A549 (cell line): ENCODE results near the gene ITPRID2. TPM values are rescaled to one million over a fixed set of nuclear protein-coding genes. Genes with fewer than 3 reads are reported as not detected.

Source experiments
- ATAC-seq, 2 experiments: fragments of 200-7000 bp in 1 of 2; fragments of >200 bp in 1 of 2; cut with Nextera tagmentation in 1 of 2; cut with Tn5 transposase in 1 of 2; 3 replicates each; pipeline versions ENCODE4 v1.8.0 to v1.9.1; 2018 to 2020; ENCODE audit warnings: mild to moderate bottlenecking in 1 of 2, moderate library complexity in 1 of 2
- CTCF ChIA-PET: fragments of 300-600 bp; sonication (Branson Sonifier 250); formaldehyde crosslinking; extraction: SDS; loops from one replicate; lab custom pipeline; 2021; ENCODE audit warnings: antibody characterized with exemption, inconsistent platforms; lab: Yijun Ruan, JAX
- POLR2A ChIA-PET: fragments of 350-600 bp; formaldehyde crosslinking; extraction: SDS; loops from one replicate; lab custom pipeline; 2021; ENCODE audit warnings: antibody characterized with exemption, inconsistent platforms; lab: Yijun Ruan, JAX
- DNase-seq, 2 experiments: peaks; one replicate each; pipeline versions ENCODE4 v3.0.0 to v3.0.0-alpha.2; 2011 to 2016; ENCODE audit warnings: low read depth in 1 of 2, low spot score in 1 of 2
- FAIRE-seq: peaks from 2 replicates; lab custom pipeline; 2011; peaks lifted over from hg19 to GRCh38; lab: Jason Lieb, UNC
- H3K27ac ChIP-seq, 2 experiments: fragments of >200 bp; sonication (Bioruptor Twin); formaldehyde crosslinking; 3 replicates each; pipeline ENCODE4 v1.5.1; 2016 to 2017
- H3K4me1 ChIP-seq: fragments of >200 bp; sonication (Bioruptor Twin); formaldehyde crosslinking; 3 replicates; pipeline ENCODE4 v1.6.1; 2016
- H3K4me2 ChIP-seq: fragments of >200 bp; sonication (Bioruptor Twin); formaldehyde crosslinking; 3 replicates; pipeline ENCODE4 v1.6.1; 2016
- H3K4me3 ChIP-seq: fragments of >200 bp; sonication (Bioruptor Twin); formaldehyde crosslinking; 3 replicates; pipeline ENCODE4 v1.5.1; 2016
- H3K9me3 ChIP-seq: fragments of >200 bp; sonication (Bioruptor Twin); formaldehyde crosslinking; 3 replicates; pipeline ENCODE4 v1.6.1; 2016
- BCL3 ChIP-seq: fragments of >200 bp; sonication (Bioruptor Twin); formaldehyde crosslinking; IDR thresholded peaks from 3 replicates; pipeline ENCODE4 v1.6.1; 2016
- BHLHE40 ChIP-seq: IDR thresholded peaks from 2 replicates; pipeline ENCODE4 v1.6.1; 2012; ENCODE audit warnings: low read depth, low read length, inconsistent platforms
- CBX2 ChIP-seq: fragments of 200-600 bp; sonication (generic); IDR thresholded peaks from 2 replicates; pipeline ENCODE4 v1.6.1; 2016; ENCODE audit warnings: low read depth, mild to moderate bottlenecking, borderline replicate concordance
- CTCF ChIP-seq: fragments of >200 bp; sonication (Bioruptor Twin); formaldehyde crosslinking; IDR thresholded peaks from 3 replicates; pipeline ENCODE4 v1.5.1; 2016
- HOXB5 ChIP-seq: fragments of 250-450 bp; sonication (Bioruptor Pico); IDR thresholded peaks from 2 replicates; pipeline ENCODE4 v1.5.0; 2020; ENCODE audit warnings: mild to moderate bottlenecking, moderate library complexity
- MAFK ChIP-seq: fragments of 450-650 bp; IDR thresholded peaks from 2 replicates; pipeline ENCODE4 v1.6.1; 2014; ENCODE audit not compliant: partially characterized antibody
- MAZ ChIP-seq: fragments of 150-350 bp; IDR thresholded peaks from 2 replicates; pipeline ENCODE4 v1.6.1; 2014; ENCODE audit warnings: antibody characterized with exemption, low read depth, low read length, borderline replicate concordance
- NR3C1 ChIP-seq: fragments of >200 bp; sonication (Bioruptor Twin); formaldehyde crosslinking; IDR thresholded peaks from 3 replicates; pipeline ENCODE4 v1.6.1; 2017
- PHF8 ChIP-seq: fragments of 200-600 bp; sonication (generic); IDR thresholded peaks from 2 replicates; pipeline ENCODE4 v1.6.1; 2016; ENCODE audit warnings: low read depth, mild to moderate bottlenecking, antibody characterized with exemption, moderate library complexity, borderline replicate concordance
- POLR2A ChIP-seq: IDR thresholded peaks from 2 replicates; pipeline ENCODE4 v1.6.1; 2012; ENCODE audit warnings: mild to moderate bottlenecking, low read length
- POLR2AphosphoS2 ChIP-seq: conservative IDR thresholded peaks from 2 replicates; pipeline ENCODE4 v1.6.1; 2012; ENCODE audit warnings: low read length, improper control_type of control experiment, inconsistent platforms
- RAD21 ChIP-seq, 2 experiments: fragments of >200 bp in 1 of 2; sonication (Bioruptor Twin) in 1 of 2; formaldehyde crosslinking in 1 of 2; IDR thresholded peaks in 1 of 2; conservative IDR thresholded peaks in 1 of 2; 2 replicates in 1 of 2; 3 replicates in 1 of 2; pipeline ENCODE4 v1.6.1; 2012 to 2018; ENCODE audit warnings: inconsistent platforms in 1 of 2
- RCOR1 ChIP-seq: fragments of 150-350 bp; IDR thresholded peaks from 2 replicates; pipeline ENCODE4 v1.6.1; 2014; ENCODE audit warnings: antibody characterized with exemption, low read length, low read depth
- REST ChIP-seq: fragments of 200-600 bp; sonication (generic); IDR thresholded peaks from 2 replicates; pipeline ENCODE4 v1.6.1; 2016; ENCODE audit warnings: antibody characterized with exemption, mild to moderate bottlenecking, moderate library complexity
- SMC3 ChIP-seq: fragments of >200 bp; sonication (Bioruptor Twin); formaldehyde crosslinking; IDR thresholded peaks from 3 replicates; pipeline ENCODE4 v1.6.1; 2018; ENCODE audit warnings: inconsistent platforms
- USF2 ChIP-seq: fragments of 450-650 bp; IDR thresholded peaks from 2 replicates; pipeline ENCODE4 v1.6.1; 2014; ENCODE audit warnings: antibody characterized with exemption
- ZSCAN20 ChIP-seq: fragments of 250-450 bp; sonication (Bioruptor Pico); IDR thresholded peaks from 2 replicates; pipeline ENCODE4 v1.8.0; 2022; ENCODE audit warnings: mild to moderate bottlenecking, moderate library complexity
- whole genome bisulfite sequencing: methylation state at CpG from one replicate; pipeline ENCODE4 v1.1.6; 2017; ENCODE audit errors: missing lambda C conversion rate; 5-methylcytosine and 5-hydroxymethylcytosine counted together
- polyA plus RNA-seq, 4 experiments: library from polyadenylated mRNA; depleted of rRNA in 3 of 4; stranded (reverse); fragments of >200 nt; fragmentation: RNase III in 1 of 4; extraction: RNeasy Plus Mini Kit Qiagen cat#74134 plus additional on column Dnase treatment in 1 of 4; gene quantifications; 2 replicates in 3 of 4; 3 replicates in 1 of 4; pipeline ENCODE4 v1.2.3, GENCODE V29; 2011 to 2017

The ITPRID2 gene
- polyA plus RNA-seq, 2 of the 4 experiments (the other 2 are of a cell fraction) = 43.3 to 94.3 TPM

DNA sequence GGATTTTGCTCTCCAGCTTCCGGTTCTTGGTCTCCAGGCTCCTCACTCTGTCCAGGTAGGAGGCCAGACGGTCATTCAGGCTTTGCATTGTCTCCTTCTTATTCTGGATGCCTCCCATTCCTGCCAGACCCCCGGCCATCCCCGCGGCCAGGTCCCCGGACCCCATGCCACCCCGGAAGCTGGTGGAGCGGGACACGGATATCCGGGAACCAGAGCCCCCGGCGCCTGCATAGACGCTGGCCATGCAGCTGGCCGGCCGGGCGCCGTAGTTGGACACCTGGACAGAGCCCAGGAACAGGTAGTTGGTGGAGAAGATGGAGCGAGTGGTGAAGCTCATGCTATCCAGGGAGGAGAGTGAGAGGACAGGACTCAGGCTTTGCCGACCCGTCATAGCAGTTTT, 70.6 kb downstream of the ITPRID2 start:
- CTCF ChIA-PET = interaction anchor here (0.5 to 1.3 kb wide), 3 partner anchors 9 to 687 kb away, joined by 3 to 5 read pairs (median 3); no protein-coding TSS in a partner anchor
- Histone ChIP-seq H3K4me2 (no peak overlapping the region), H3K4me3 (no peak overlapping the region), H3K9me3 (no peaks in the 10 kb centered on the region), H3K4me1 (peaks cover 16% of the 10 kb centered on the region), H3K27ac (no peak overlapping the region)
- DNase-seq (no peak), ATAC-seq (no peak), FAIRE-seq (no peak)
- no peak for TF ChIP-seq BCL3
- POLR2A ChIA-PET = no interaction called here
- WGBS = 92% methylated on average over 19 of the region's 20 CpGs

DNA sequence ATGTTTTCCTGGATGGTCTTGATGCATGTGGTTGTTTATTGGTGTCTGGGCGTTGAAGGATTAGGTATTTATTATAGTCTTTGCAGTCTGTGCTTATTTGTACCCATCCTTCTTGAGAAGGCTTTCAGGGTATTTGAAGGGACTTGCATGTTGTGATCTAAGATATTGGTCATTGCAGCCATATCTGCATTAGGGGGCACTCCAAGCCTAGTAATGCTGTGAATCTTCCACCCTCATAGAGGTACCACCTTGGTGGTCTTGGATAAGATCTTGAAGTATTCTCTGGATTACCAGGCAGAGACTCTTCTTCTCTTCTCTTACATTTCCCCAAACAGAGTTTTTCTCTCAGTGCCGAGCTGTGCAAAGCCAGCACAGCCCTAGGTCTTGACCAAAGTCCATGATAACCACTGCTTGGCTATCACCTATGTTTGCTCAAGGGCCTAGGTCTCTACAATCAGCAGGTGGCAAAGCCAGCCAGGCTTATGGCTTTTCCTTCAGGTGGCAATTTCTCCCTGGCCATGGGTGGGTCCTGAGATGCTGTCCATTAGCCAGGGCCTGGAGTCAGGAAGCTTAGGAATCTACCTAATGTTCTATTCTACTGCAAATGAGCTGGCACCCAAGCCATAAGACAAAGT, 78.7 kb downstream of the ITPRID2 start:
- CTCF ChIA-PET = interaction anchor here (0.6 to 1.3 kb wide), 4 partner anchors 15 to 922 kb away, joined by 3 to 5 read pairs (median 3); no protein-coding TSS in a partner anchor
- 29% methylated on average over 2 of the region's 2 CpGs for WGBS
- TF ChIP-seq USF2 (no peak), CTCF (no peak), RAD21 (conservative IDR thresholded peaks at IDR 0.05 in 1 of 2, IDR thresholded peaks at IDR 0.05 in 1 of 2) (peak in 1 of 2 experiments; percentile 7; a peak in 1 of 5 replicates), BHLHE40 (no peak), POLR2A (no peak)

GRCh38 chr2:181971032-181971431, 79.5 kb downstream of the ITPRID2 start:
- Histone ChIP-seq H3K4me2 (no peak overlapping the region), H3K4me1 (no peaks in the 10 kb centered on the region), H3K27ac (no peak overlapping the region), H3K9me3 (no peaks in the 10 kb centered on the region), H3K4me3 (no peak overlapping the region)
- ATAC-seq (no peak), FAIRE-seq (no peak), DNase-seq (no peak)
- ChIA-PET CTCF (interaction anchor here (1.3 kb wide), 2 partner anchors 16 to 106 kb away, joined by 3 to 5 read pairs; no protein-coding TSS in a partner anchor), POLR2A (no interaction called here)
- WGBS = 52% methylated on average over 3 of the region's 3 CpGs
- TF ChIP-seq MAZ (no peak), NR3C1 (no peak), REST (no peak), MAFK (no peak), HOXB5 (no peak), RCOR1 (no peak), CBX2 (no peak), POLR2AphosphoS2 (no peak), PHF8 (no peak), SMC3 (no peak), ZSCAN20 (no peak), BHLHE40 (no peak), BCL3 (no peak)

More for the DNA sequence above, 78.7 kb downstream of the ITPRID2 start:
- DNase-seq (no peak), ATAC-seq (no peak), FAIRE-seq (no peak)
- Histone ChIP-seq H3K4me3 (no peak overlapping the region), H3K4me2 (no peak overlapping the region), H3K9me3 (no peaks in the 10 kb centered on the region), H3K27ac (no peak overlapping the region), H3K4me1 (no peaks in the 10 kb centered on the region)
- POLR2A ChIA-PET = no interaction called here
